ENCODE data around the gene PTPRE.

Gene PTPRE

DNA sequence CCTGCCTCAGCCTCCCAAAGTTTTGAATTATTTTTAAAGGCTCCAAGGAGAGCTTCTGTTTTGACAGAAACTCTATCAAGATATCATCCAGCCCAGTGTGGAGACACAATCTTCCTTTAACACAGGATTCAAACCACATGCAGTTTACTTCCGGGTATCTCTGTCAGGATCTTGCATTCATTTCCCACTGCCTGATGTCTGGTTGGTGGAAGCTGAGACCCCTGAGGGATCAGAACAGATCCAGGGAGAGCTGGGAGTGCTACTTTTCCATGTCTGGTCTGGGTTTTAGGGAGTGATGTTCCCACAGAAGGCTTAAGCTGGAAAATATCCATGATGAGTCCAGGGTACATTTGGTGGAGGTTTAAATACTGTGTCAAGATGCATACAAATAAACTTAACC lies 16.7 kb downstream of the PTPRE start:
- DNase-seq: no peak

DNA sequence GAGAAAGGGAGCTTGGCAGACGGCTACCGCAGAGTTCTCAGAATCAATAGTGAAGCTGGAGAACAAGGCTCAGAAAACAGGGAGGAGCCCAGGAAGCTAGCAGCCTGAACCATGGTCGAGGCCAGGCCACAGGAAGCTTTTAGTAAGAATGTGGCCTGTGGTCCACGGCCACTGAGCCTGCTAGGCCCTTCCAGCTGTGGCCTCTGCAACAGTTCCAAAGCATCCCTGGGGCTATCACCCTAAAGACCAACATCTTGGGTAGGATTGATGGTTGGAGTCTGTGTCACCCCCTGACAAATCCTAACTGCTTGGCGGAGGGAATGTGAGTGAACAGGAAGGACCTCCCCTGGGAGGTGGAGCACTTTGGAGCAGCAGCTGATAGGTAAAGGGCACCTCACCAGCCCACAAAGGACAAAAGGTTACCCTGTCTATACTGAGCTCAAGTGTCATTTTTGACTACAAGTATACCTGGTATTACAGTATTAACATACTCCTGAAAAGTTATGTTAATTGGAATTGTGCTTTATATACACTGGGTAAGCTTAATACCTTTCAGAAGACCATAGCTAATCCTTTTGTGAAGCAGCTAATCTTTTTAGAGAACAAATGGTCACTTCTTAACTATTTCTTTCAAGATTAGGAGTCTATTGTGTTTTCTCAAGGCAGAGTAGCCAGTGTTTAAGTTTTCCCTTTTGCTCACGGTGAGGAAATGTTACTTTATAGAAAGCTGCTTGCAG lies 18.7 kb downstream of the PTPRE start:
- no peak for DNase-seq

DNA sequence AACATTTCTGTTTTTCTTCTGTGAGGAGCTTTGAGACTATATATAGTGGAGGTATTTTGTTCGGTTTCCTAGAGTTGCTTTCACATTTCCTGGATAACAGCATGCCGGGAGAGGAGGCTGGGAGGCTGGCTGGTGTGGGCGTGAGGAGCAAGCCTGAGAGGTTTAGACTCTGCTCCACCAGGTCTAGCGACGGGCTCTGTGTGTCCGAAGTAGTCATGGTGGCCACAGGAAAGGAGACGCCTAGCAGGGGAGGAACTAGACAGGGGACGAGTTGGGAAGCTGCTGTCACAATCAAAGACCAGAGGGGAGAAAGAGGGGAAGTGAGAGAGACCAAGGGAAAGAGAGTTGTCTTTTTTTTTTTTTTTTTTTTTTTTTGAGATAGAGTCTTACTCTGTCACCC lies 19.6 kb downstream of the PTPRE start:
- peak in 4 of 56 donors; percentile 6 to 45 (median 28) for DNase-seq

- no peak for DNase-seq
These were observed 21.3 kb downstream of the PTPRE start for GRCh38 chr10:127928021-127928806.

- peak in 3 of 56 donors; percentile 23 to 32 (median 27) for DNase-seq
These were observed 25.8 kb downstream of the PTPRE start for GRCh38 chr10:127932521-127933270.

DNA sequence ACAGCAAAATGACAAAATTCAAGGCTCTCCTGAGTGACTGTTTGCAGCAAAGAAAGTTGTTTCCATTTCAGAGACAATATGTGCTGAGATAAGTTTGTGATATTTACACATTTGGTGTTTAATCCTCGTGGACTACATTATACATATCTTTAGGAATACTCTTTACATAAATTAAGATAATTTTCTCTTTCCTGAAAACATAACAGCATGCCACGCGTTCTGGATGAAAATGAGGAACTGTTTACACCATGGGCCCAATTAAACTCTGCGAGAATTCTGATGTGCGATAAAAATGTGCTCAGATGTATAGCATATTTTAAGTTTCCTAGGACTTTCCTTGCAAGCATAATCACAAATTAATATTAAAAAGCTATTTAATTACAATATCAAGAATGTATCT lies 26.4 kb downstream of the PTPRE start:
- DNase-seq: no peak

GRCh38 chr10:127934383-127934782 lies 27.5 kb downstream of the PTPRE start:
- no peak for DNase-seq

DNA sequence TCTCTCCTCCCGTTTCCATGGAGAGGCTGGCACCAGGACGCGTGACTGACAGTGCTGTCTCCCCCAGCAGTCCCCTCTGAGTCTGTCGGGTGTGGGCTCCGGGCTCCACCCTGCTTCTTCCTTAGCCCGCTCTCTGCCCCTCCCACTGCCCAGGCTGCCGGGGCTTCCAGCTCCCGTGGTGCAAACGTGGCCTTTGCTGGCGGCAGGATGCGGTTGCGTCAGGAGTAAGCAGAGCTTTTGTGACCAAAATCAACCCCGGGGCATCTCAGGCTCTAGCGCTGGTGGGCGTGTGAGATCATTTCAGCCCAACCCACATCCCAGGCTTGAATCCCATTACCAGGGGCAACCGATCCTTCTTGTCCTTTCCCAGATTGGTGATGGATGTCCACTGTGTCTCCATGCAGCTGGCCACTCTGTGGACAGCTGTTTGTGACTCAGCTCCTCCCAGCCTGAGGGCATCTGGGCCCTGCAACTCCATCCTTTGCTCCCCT lies 28.2 kb downstream of the PTPRE start:
- DNase-seq: peak in 17 of 56 donors; percentile 12 to 69 (median 35)

GRCh38 chr10:127937069-127937468 lies 30.2 kb downstream of the PTPRE start:
- DNase-seq: no peak

GRCh38 chr10:127937915-127938463 lies 31.1 kb downstream of the PTPRE start:
- DNase-seq: peak in 1 of 56 donors; percentile 29

DNA sequence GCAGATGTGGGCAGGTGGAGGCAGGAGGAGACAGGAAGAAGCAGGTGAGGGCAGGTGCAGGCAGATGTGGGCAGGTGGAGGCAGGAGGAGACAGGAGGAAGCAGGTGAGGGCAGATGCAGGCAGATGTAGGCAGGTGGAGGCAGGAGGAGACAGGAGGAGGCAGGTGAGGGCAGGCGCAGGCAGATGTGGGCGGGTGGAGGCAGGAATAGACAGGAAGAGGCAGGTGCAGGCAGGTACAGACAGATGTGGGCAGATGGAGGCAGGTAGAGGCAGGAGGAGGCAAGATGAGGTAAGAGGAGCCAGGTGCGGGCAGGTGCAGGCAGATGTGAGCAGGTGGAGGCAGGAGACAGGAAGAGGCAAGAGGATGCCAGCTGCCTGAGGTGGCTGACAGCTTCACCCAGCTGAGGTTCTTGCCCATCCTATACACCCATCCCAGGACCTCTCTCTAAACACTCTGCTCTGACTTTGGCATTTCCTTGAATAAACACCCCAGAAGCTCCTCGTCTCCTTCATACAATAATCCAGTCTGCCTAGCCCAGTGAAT lies 33.0 kb downstream of the PTPRE start:
- no peak for DNase-seq

GRCh38 chr10:127940866-127941640 lies 34.1 kb downstream of the PTPRE start:
- no peak for DNase-seq

DNA sequence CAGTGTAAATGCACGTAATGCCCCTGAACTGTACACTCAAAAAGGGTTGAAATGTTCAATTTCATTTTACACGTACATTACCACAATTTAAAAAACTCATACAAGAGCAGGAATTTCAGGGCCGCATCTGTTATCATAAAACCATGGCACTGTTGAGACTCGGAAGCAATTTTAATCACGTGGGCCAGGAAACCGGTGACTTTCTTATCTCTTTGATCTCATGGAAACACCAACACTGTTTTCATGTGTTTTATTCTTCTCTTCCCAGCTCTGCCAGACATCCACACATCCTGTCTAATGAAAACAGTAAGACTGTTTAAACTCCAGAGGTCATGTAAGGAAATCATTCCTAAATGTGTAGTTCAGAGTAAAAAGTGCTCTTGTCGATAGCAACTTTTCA lies 35.9 kb downstream of the PTPRE start:
- no peak for DNase-seq

- no peak for DNase-seq
These were observed 36.5 kb downstream of the PTPRE start for GRCh38 chr10:127943336-127943910.

GRCh38 chr10:127944256-127944655 lies 37.4 kb downstream of the PTPRE start:
- no peak for DNase-seq

DNA sequence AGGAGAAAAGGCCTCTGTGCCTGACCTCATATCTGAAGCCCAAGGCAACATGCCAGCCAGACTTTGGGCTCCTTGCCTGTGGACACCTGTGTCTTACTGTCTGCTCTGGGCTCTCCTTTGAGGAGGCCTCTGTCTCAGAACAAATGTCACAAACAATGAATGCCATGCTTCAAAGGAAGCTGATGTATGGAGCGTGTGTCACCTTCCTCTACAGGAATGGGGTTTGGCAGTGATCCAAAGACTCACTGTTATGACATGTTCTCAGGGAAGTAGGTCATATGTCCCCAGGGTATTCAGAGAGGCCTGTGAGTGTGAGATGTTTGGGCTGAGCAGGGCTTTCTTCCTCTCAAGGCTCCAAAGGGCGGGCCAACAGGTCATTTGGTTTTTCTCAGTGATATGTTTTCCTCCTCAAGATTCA lies 38.4 kb downstream of the PTPRE start:
- no peak for DNase-seq

DNA sequence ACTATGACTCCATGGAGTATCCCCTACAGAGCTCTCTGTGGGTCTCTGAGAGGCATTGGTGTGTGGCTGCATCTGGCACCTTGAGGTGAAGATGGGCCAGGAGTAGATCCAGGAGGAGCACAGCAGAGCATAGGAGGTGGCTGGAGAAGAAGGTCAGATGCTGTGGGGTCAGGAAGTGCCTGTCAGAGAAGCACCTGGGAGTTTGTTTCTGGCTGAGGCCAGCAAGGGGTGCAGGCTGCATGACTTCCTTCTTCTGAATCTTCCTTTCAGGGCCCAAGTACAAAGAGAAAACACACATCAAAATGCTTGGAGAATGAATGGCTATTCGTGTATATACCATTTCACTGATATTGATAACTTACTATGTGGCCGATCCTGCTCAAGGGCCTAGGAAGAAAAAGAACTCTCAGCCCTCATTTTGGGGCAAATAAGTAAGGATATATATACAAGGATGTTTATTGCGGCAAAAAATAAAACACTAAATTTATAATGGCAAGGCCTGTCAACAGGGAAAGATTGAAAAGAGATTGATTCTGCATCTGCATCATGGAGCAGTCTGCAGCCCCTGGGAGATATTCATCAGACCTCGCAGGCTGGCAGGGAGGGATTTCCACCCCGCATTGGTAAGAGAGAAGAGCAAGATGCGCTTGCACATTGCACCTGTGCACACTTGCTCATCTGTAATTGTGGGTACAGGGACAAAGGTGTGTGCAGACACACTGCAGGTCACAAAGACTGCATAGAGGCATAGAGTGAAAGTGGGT lies 39.2 kb downstream of the PTPRE start:
- no peak for DNase-seq

DNA sequence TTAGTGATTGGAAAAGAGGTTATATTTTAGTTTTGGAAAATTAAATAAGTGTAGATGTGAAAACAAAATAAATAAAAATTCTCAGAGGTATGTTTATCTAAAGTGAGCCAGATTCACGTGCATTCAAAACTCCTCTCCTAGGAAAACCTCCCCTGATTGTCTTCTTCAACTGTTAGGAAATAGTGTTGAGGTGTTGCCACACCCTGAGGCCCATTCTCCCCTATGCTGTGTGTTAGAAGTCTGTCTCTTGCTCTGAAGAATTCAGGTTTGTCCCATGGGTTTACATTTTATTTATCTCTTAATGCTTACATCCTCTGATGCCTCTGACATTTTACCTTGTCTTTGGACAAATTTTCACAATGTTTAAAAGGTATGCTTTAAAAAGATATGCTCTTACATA lies 40.3 kb downstream of the PTPRE start:
- no peak for DNase-seq

DNA sequence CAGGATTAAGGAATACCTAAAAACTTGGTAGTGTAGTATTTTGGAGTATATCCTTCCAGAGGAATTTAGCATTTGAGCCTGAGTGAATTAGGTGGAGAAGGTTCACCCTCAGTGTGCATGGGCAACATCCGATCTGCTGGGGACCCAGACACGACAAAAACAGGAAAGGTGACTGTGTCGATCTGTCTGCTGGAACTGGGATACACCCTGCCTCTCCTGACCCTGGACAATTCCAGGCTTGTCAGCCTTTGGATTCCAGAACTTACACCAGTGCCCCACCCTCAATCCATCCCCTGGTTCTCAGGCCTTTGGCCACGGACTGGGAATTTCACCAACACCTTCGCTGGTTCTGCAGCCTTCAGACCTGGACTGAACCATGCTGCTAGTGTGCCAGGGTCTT lies 41.9 kb downstream of the PTPRE start:
- DNase-seq: no peak

Measured in amygdala (tissue), 56 donors.